Peyer's patch (tissue), 4 donors: ENCODE results near the gene RASA3.

Source experiments
- CTCF ChIP-seq, 6 experiments: fragments of 450-650 bp in 4 of 6; fragments of 200-600 bp in 2 of 6; sonication (generic) in 1 of 6; IDR thresholded peaks; one replicate each; pipeline ENCODE4 v1.5.1; 2017 to 2019; ENCODE audit warnings: antibody characterized with exemption in 6 of 6, mild to moderate bottlenecking in 3 of 6, moderate library complexity in 1 of 6
- POLR2A ChIP-seq, 2 donors: fragments of 450-650 bp; IDR thresholded peaks; one replicate each; pipeline ENCODE4 v1.5.1; 2017; ENCODE audit warnings: antibody characterized with exemption in 2 of 2, mild to moderate bottlenecking in 2 of 2, moderate library complexity in 2 of 2

- no peak for TF ChIP-seq CTCF (IDR thresholded peaks at IDR 0.05)
- no peak for TF ChIP-seq POLR2A (IDR thresholded peaks at IDR 0.05)
Measured at GRCh38 chr13:114078461-114079451, 53.7 kb downstream of the RASA3 start.
